ENCODE measurements around the gene CDKN2C.
"Not testable (repeated sequence)": the region's sequence is repeated elsewhere in the genome, so short reads cannot be mapped to it uniquely, and the experiment has no call there.

Gene CDKN2C

DNA sequence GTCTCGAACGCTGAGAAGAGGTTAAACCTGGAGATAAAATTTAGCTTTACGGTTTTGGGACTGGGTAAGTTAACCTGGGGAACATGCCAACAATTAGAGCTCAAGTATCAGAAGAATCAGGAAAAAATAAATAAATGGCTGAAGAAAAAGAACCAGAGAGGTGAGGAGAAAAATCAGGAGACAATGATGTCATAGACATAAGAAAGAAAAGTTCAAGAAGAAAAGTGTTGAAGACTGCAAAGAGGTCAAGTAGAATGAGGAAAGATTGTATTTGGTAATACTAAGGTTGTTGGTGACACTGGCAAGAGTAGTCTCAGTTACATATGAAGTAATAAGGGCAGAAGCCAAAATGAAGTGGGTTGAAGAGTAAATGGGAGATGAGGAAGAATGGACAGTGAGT is 26.0 kb downstream of the CDKN2C start:
- Mint-ChIP-seq H3K9me3 (no peaks in the 10 kb centered on the region), H3K4me3 (no peak overlapping the region), H3K4me1 (ENCODE audit: low read depth in 2 of 2) (no peaks in the 10 kb centered on the region), H3K36me3 (ENCODE audit: insufficient read depth) (no peaks in the 10 kb centered on the region), H3K27me3 (no peaks in the 10 kb centered on the region), H3K27ac (no peak overlapping the region)
- ATAC-seq (replicated peaks): no peak
- DNase-seq: no peak

DNA sequence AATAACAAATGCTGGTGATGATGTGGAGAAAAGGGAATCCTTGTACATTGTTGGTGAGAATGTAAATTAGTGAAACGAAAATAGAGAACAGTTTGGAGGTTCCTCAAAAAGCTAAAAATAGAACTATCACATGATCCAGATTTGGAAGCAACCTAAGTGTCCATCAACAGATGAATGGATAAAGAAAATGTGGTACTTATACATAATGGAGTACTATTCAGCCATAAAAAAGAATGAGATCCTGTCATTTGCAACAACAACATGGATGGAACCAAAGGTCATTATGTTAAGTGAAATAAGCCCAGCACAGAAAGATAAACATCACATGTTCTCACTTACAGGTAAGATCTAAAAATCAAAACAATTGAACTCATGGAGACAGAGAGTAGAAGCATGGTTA is 29.3 kb downstream of the CDKN2C start:
- H3K4me3 Mint-ChIP-seq; ATAC-seq (replicated peaks); H3K9me3 Mint-ChIP-seq; DNase-seq; H3K27ac Mint-ChIP-seq; H3K4me1 Mint-ChIP-seq (ENCODE audit: low read depth in 2 of 2); H3K36me3 Mint-ChIP-seq (ENCODE audit: insufficient read depth); H3K27me3 Mint-ChIP-seq: not testable (repeated sequence)

DNA sequence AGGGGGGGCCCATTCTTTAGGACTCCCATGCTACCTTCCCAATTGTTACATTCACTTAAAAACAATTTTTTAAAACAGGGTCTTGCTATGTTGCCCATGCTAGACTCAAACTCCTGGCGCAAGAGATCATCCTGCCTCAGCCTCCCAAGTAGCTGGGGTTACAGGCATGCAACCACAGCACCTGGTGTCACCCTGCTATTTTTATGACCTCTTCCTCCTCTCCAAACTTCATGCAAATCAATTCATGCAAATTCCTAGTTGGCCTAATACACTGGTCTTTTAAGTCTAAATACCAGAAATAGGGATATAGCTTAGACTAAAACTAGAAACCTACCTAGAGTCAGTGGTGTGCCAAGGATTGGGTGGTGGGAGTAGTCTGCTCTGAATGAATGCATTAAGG is 30.1 kb downstream of the CDKN2C start:
- no peaks in the 10 kb centered on the region for H3K36me3 Mint-ChIP-seq (ENCODE audit: insufficient read depth)
- H3K27me3 Mint-ChIP-seq: peaks cover 0 to 8% of the 10 kb centered on the region in 2 donors
- no peak overlapping the region for H3K27ac Mint-ChIP-seq
- H3K9me3 Mint-ChIP-seq: no peaks in the 10 kb centered on the region
- ATAC-seq (replicated peaks): no peak
- H3K4me3 Mint-ChIP-seq: no peak overlapping the region
- DNase-seq: no peak
- H3K4me1 Mint-ChIP-seq (ENCODE audit: low read depth in 2 of 2): no peaks in the 10 kb centered on the region

DNA sequence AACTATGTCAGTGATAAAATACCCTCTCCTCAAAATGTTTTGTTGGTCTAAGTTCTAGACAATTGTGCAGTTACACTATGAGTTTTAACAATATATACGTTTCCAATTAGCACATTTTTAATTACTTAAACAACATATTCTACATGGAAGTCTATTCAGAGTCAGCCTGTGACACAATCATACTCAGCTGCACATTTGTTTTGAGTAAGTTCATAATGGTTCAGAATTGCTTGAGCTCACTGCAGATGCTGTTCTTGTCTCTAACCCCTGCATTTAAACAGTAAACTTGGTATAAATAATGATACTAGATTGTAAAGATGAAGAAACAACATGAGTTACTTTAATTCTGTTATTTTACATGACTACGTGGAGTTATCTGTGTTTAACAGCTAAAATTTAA is 30.6 kb downstream of the CDKN2C start:
- H3K36me3 Mint-ChIP-seq (ENCODE audit: insufficient read depth): no peaks in the 10 kb centered on the region
- H3K4me1 Mint-ChIP-seq (ENCODE audit: low read depth in 2 of 2): no peaks in the 10 kb centered on the region
- ATAC-seq (replicated peaks): no peak
- DNase-seq: no peak
- H3K27me3 Mint-ChIP-seq: peaks cover 0 to 8% of the 10 kb centered on the region in 2 donors
- H3K27ac Mint-ChIP-seq: no peak overlapping the region
- H3K9me3 Mint-ChIP-seq: no peaks in the 10 kb centered on the region
- no peak overlapping the region for H3K4me3 Mint-ChIP-seq

DNA sequence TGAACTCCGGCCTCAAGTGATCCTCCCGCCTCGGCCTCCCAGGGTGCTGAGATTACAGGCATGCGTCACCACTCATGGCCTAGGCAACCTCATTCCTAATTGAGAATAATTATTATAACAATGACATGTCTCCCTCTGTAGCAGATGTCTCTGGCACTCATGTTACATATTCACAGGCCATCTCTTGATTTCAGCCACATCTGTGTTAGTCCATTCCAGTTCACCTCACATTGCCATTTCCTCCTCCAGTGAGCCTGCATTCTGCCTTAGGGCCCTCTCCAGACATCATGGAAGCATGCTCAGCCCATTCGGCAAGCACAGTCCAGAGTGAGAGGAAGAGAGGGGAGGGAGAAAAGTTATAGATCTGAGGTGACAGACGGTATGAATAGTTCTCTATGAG is 32.5 kb downstream of the CDKN2C start:
- no peaks in the 10 kb centered on the region for H3K9me3 Mint-ChIP-seq
- DNase-seq (no peak), ATAC-seq (replicated peaks) (no peak)
- no peak overlapping the region for H3K27ac Mint-ChIP-seq
- H3K4me1 Mint-ChIP-seq (ENCODE audit: low read depth in 2 of 2): no peaks in the 10 kb centered on the region
- no peak overlapping the region for H3K4me3 Mint-ChIP-seq
- H3K36me3 Mint-ChIP-seq (ENCODE audit: insufficient read depth): no peaks in the 10 kb centered on the region
- peaks cover 0 to 8% of the 10 kb centered on the region in 2 donors for H3K27me3 Mint-ChIP-seq

DNA sequence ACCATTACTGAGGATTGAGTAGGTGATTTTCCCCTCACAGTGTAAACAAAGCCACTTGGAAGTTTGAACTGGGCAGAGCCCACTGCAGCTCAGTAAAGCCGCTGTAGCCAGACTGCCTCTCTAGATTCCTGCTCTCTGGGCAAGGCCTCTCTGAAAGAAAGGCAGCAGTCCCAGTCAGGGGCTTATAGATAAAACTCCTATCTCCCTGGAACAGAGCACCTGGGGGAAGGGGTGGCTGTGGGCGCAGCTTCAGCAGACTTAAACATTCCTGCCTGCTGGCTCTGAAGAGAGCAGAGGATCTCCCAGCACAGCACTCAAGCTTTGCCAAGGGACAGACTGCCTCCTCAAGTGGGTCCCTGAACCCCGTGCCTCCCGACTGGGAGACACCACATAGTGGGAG is 35.5 kb downstream of the CDKN2C start:
- not testable (repeated sequence) for DNase-seq; H3K4me3 Mint-ChIP-seq; H3K27ac Mint-ChIP-seq; H3K9me3 Mint-ChIP-seq; H3K36me3 Mint-ChIP-seq (ENCODE audit: insufficient read depth); H3K27me3 Mint-ChIP-seq; H3K4me1 Mint-ChIP-seq (ENCODE audit: low read depth in 2 of 2); ATAC-seq (replicated peaks)

DNA sequence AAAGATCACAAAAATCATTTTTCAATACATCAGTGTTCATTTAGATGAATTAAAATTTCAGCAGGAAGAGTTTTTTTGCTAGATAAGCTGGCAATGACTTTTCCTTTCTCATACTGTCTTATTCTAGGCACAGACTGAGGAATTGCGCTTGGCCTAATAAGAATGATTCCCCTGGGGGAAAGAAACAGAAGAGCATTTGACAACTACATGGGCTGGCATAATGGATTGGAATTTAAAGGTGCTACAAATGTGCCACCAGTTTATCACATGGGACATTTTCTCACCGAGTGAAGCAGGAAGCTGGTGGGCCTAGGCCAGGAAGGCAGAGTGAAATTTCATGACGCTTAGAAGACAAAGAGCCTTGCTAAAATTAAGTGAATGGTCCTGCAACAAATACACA is 39.3 kb downstream of the CDKN2C start:
- H3K36me3 Mint-ChIP-seq (ENCODE audit: insufficient read depth): no peaks in the 10 kb centered on the region
- no peaks in the 10 kb centered on the region for H3K4me1 Mint-ChIP-seq (ENCODE audit: low read depth in 2 of 2)
- DNase-seq (no peak), ATAC-seq (replicated peaks) (no peak)
- H3K27ac Mint-ChIP-seq: no peak overlapping the region
- no peaks in the 10 kb centered on the region for H3K9me3 Mint-ChIP-seq
- H3K27me3 Mint-ChIP-seq: peaks cover 0 to 14% of the 10 kb centered on the region in 2 donors
- H3K4me3 Mint-ChIP-seq: no peak overlapping the region

DNA sequence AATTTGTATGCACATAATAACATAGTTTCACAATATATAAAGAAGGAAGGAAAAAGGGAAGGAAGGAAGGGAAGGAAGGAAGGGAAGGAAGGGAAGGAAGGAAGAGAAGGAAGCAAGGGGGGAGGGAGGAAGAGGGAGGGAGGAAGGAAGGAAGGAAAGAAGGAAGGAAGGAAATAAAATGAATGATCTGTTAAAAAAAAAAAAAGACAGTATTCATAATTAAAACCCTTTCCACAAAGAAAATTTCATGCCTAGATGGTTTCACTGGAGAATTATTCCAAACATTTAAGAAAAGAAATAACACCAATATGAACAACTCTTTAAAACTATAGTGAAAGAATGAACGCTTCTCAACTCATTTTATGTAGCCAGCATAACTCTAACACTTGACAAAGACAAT is 44.8 kb downstream of the CDKN2C start:
- no peaks in the 10 kb centered on the region for H3K9me3 Mint-ChIP-seq
- peaks cover 0 to 8% of the 10 kb centered on the region in 2 donors for H3K27me3 Mint-ChIP-seq
- DNase-seq: no peak
- no peaks in the 10 kb centered on the region for H3K36me3 Mint-ChIP-seq (ENCODE audit: insufficient read depth)
- no peak overlapping the region for H3K4me3 Mint-ChIP-seq
- H3K27ac Mint-ChIP-seq: no peak overlapping the region
- no peak for ATAC-seq (replicated peaks)
- H3K4me1 Mint-ChIP-seq (ENCODE audit: low read depth in 2 of 2): no peaks in the 10 kb centered on the region

DNA sequence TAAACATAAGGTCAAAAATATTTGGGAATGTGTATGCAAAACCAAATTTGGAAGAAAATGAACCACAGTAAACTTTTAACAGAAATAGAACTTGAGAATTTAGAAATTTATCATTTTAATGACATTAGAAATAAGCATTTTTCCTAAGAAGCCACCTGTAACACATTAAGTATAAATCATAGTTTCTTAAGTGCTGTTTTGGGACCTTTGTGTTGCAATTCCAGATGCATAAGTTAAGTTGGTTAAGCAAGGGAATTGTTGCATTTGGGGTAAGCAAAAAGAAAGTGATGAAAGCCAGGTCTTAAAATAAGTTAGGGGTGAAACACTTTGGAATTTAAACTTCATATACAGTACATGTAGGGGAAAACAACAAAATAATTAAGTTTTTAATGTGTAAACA is 49.8 kb downstream of the CDKN2C start:
- no peaks in the 10 kb centered on the region for H3K36me3 Mint-ChIP-seq (ENCODE audit: insufficient read depth)
- H3K4me3 Mint-ChIP-seq: no peak overlapping the region
- no peak for ATAC-seq (replicated peaks)
- H3K27me3 Mint-ChIP-seq: peaks cover 11 to 27% of the 10 kb centered on the region in 2 donors
- no peaks in the 10 kb centered on the region for H3K9me3 Mint-ChIP-seq
- H3K4me1 Mint-ChIP-seq (ENCODE audit: low read depth in 2 of 2): no peaks in the 10 kb centered on the region
- no peak for DNase-seq
- H3K27ac Mint-ChIP-seq: no peak overlapping the region
